ENCODE measurements around the gene WFIKKN1. TPM values are rescaled to one million over a fixed set of nuclear protein-coding genes. Genes with fewer than 3 reads are reported as not detected.

WFIKKN1 gene
- total RNA-seq, 2 donors from 2014 or later: 0.52 to 0.71 TPM

DNA sequence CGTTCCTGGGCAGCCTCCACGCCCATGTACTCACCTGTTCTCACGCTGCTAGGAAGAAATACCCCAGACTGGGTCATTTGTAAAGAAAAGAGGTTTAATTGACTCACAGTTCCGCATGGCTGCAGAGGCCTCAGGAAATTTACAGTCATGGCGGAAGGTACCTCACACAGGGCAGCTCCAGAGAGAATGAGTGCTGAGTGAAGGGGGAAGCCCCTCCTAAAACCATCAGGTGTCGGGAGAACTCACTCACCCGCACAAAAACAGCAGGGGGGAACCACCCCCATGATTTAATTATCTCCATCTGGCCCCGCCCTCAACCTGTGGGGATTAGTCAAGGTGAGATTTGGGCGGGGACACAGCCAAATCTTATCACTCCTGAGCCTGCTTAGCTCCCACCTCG, 22.8 kb upstream of the WFIKKN1 start:
- no peaks in the 10 kb centered on the region for H3K9me3 ChIP-seq
- H3K27me3 ChIP-seq: no peaks in the 10 kb centered on the region
- H3K27ac ChIP-seq: no peak overlapping the region
- TF ChIP-seq, protein P1, sequence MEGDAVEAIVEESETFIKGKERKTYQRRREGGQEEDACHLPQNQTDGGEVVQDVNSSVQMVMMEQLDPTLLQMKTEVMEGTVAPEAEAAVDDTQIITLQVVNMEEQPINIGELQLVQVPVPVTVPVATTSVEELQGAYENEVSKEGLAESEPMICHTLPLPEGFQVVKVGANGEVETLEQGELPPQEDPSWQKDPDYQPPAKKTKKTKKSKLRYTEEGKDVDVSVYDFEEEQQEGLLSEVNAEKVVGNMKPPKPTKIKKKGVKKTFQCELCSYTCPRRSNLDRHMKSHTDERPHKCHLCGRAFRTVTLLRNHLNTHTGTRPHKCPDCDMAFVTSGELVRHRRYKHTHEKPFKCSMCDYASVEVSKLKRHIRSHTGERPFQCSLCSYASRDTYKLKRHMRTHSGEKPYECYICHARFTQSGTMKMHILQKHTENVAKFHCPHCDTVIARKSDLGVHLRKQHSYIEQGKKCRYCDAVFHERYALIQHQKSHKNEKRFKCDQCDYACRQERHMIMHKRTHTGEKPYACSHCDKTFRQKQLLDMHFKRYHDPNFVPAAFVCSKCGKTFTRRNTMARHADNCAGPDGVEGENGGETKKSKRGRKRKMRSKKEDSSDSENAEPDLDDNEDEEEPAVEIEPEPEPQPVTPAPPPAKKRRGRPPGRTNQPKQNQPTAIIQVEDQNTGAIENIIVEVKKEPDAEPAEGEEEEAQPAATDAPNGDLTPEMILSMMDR (IDR thresholded peaks at IDR 0.05): no peak
- H3K4me1 ChIP-seq: peaks cover 0 to 15% of the 10 kb centered on the region in 2 donors
- DNase-seq (ENCODE audit: low spot score): no peak
- H3K36me3 ChIP-seq: no peaks in the 10 kb centered on the region
- no peak overlapping the region for H3K4me3 ChIP-seq

GRCh38 chr16:609316-609715, 21.5 kb upstream of the WFIKKN1 start:
- no peak for DNase-seq (ENCODE audit: low spot score)
- TF ChIP-seq, protein P1 (IDR thresholded peaks at IDR 0.05): no peak
- H3K27ac ChIP-seq: no peak overlapping the region
- no peaks in the 10 kb centered on the region for H3K9me3 ChIP-seq
- H3K36me3 ChIP-seq: no peaks in the 10 kb centered on the region
- H3K4me1 ChIP-seq: peaks cover 0 to 15% of the 10 kb centered on the region in 2 donors
- H3K27me3 ChIP-seq: no peaks in the 10 kb centered on the region
- no peak overlapping the region for H3K4me3 ChIP-seq

GRCh38 chr16:609984-610383, 20.8 kb upstream of the WFIKKN1 start:
- Histone ChIP-seq H3K27ac (no peak overlapping the region), H3K4me3 (no peak overlapping the region), H3K36me3 (no peaks in the 10 kb centered on the region), H3K9me3 (no peaks in the 10 kb centered on the region), H3K4me1 (peaks cover 0 to 15% of the 10 kb centered on the region in 2 donors), H3K27me3 (no peaks in the 10 kb centered on the region)
- TF ChIP-seq, protein P1 (IDR thresholded peaks at IDR 0.05): no peak
- DNase-seq (ENCODE audit: low spot score): no peak

DNA sequence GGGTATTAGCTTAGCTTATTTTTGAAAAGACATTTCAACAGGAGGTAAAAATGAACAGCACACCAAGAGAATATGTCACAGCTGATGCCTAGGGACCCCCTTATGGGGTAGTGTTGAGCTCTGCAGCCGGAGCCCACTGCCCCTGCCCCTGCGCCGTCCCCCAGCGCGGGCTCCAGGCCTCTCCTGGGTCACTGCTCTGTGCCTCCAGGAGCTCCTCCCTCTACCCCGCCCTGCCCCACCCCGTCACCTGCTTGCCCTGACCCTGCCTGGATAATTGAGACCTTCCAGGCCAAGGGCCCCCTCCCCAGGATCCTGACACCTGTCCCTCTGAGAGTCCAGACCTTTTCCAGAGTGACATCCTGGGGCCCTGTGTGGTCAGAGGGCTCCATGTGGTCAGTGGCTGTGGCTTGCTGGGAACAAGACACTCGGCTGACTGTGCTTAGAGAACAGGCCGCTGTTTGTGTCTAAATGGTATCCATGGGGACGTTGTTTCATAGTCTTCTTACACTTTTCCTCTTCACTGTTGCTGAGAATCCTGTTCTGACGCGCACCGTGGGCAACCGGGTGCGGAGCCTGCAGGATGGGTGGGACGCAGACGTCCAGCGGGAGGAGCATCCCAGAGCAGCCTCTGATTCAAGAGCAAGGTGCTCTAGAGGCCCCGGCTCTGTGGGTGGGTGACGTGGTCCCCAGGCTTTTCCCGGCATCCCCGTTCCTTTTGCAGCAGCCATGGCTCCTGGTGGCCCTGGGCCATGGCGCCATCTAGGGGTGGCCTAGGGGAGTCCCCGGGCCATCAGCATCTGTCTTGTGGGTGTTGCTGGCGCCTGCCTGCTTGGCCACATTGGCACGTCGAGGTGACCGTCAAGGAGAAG, 20.0 kb upstream of the WFIKKN1 start:
- Histone ChIP-seq H3K27ac (no peak overlapping the region), H3K27me3 (no peaks in the 10 kb centered on the region), H3K4me1 (peaks cover 0 to 15% of the 10 kb centered on the region in 2 donors), H3K4me3 (no peak overlapping the region), H3K36me3 (no peaks in the 10 kb centered on the region), H3K9me3 (no peaks in the 10 kb centered on the region)
- TF ChIP-seq, protein P1 (IDR thresholded peaks at IDR 0.05): peak; percentile 63 to 72
- no peak for DNase-seq (ENCODE audit: low spot score)

GRCh38 chr16:615122-615521, 15.7 kb upstream of the WFIKKN1 start:
- Histone ChIP-seq H3K27me3 (no peaks in the 10 kb centered on the region), H3K4me3 (no peak overlapping the region), H3K27ac (no peak overlapping the region), H3K9me3 (no peaks in the 10 kb centered on the region), H3K36me3 (no peaks in the 10 kb centered on the region), H3K4me1 (peaks cover 0 to 11% of the 10 kb centered on the region in 2 donors)
- TF ChIP-seq, protein P1 (IDR thresholded peaks at IDR 0.05): no peak
- no peak for DNase-seq (ENCODE audit: low spot score)
